HG03354 (cell line): ENCODE data around the gene DNAJC3.

Source experiments
- ATAC-seq: cut with Tn5 transposase; IDR thresholded peaks from one replicate; pipeline ENCODE4 v1.9.1; 2021; ENCODE audit warnings: mild to moderate bottlenecking; ENCODE audit not compliant: unreplicated experiment, poor library complexity, severe bottlenecking

Gene DNAJC3, protein sequence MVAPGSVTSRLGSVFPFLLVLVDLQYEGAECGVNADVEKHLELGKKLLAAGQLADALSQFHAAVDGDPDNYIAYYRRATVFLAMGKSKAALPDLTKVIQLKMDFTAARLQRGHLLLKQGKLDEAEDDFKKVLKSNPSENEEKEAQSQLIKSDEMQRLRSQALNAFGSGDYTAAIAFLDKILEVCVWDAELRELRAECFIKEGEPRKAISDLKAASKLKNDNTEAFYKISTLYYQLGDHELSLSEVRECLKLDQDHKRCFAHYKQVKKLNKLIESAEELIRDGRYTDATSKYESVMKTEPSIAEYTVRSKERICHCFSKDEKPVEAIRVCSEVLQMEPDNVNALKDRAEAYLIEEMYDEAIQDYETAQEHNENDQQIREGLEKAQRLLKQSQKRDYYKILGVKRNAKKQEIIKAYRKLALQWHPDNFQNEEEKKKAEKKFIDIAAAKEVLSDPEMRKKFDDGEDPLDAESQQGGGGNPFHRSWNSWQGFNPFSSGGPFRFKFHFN

DNA sequence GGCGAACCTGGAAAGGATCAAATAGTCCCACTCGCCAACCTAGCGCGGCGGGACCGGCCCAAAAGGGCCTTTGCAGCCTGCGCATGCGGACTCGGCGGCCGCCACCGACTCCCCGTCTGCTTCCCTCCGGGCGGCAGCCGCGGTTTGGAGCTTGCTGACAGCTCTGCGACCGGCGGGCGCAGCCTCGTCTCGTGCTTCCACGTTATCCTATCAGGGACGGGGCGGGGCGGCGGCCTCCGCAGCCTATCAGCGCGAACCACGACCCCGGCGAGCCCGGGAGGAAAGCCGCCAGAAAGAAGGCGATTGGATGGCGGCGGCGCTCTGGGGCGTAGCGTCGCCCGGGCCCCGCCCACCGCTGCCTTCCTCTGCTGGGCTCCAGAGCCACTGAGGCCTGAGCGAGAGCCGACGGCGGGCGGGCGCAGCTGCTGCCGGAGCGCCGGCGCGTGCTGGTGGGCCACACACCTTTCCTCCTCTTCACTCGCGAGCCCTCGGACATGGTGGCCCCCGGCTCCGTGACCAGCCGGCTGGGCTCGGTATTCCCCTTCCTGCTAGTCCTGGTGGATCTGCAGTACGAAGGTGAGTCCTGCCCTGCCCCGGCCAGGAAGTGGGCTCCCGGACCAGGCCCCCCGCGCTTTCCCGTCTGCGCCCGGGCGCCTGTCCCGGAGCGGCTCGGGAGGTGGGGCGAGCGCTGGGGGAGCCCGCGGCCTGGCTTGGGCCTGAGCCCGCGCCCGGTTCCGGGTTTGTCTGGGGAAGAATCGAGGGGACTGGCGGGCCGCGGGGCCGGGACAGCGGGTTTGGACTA is at the start of gene DNAJC3:
DNAJC3 (plus strand) TSS at position 378 of the 802 bp plus-strand sequence; CDS start at position 495, 117 bp downstream.
- peak; percentile 93 for ATAC-seq

DNA sequence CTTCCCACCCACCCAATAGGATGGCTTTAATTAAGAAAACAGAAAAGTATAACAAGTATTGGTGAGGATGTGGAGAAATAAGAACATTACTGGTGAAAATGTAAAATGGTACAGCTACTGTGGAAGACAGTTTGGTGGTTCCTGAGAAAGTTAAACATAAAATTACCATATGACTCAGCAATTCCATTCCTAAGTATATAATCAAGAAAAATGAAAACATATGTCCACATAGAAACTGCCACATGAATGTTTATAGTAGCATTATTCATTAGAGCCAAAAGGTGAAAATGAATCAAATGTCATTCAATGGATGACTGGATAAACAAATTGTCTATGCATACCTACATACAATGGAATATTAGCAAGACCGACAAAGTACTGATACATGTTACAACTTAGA is 49.3 kb upstream of the DNAJC3 start:
- ATAC-seq = no peak

DNA sequence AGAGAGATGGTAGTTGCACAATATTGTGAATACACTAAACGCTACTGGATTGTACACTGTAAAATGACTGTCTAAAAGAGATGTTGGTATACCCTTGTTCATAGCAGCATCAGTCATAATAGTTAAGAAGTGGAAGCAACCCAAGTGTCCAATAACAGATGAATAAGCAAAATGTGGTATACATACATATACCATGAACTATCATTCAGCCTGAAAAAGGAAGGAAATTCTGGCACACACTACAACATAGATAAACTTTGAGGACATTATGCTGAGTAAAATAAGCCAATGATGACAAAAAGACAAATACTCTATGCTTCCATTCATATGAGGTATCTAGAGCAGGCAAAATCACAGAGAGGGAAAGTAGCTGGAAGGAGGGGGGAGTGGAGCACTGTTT is 48.5 kb upstream of the DNAJC3 start:
- no peak for ATAC-seq

DNA sequence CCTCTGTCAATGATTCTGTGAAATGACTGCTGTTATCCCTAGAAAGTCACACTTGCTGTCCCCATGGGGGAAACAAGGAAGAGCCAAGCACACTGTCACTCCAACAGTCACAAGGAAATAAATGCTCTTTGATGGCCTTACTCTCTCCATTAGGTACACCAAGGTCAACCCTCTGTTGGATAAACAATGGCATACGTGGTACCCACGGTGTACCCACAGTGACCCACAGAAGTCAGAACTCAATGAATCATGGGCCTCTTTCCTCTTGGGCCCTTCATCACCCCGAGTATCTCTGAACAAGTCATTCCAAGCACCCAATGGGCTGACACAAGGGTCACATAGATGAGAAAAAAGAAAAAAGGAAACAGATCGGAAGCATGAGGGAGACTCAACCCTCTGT is 47.9 kb upstream of the DNAJC3 start:
- ATAC-seq = no peak

DNA sequence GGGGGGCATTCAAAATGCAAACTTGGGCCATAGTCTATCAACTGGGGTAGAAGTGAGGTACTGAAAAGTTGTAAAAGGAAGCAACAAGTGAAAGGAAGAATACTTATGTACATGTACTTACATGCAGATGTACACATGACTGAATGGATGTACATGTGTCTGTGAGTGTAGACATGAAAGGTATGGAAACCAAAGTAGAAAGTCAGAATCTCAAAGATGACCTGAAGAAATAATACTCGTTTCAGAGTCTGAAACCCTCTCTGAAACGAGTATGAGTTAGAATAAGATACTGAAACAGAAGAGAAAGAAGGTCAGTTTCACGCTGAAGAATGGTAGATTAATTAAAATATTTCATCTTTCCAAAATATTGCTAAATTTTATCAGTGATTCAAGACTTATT is 46.3 kb upstream of the DNAJC3 start:
- ATAC-seq = no peak

DNA sequence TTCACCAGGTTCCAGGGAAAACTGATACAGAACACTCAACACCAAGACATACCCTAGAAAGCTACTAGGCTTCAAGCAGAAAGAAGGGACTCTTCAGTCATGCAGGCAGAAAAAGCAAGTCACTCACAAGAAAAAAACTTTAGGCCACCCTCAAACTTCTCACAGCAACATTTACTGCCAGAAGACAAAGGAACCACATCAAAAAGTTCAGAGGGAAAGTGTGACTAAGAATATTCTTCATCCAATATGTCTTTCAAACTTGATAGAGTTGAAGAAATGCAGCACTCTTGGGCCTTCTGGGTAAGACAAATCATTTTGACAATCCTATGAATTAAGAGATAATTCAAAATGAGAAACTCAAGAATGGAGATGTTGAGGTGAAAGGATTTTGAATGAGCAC is 40.1 kb upstream of the DNAJC3 start:
- ATAC-seq = no peak

DNA sequence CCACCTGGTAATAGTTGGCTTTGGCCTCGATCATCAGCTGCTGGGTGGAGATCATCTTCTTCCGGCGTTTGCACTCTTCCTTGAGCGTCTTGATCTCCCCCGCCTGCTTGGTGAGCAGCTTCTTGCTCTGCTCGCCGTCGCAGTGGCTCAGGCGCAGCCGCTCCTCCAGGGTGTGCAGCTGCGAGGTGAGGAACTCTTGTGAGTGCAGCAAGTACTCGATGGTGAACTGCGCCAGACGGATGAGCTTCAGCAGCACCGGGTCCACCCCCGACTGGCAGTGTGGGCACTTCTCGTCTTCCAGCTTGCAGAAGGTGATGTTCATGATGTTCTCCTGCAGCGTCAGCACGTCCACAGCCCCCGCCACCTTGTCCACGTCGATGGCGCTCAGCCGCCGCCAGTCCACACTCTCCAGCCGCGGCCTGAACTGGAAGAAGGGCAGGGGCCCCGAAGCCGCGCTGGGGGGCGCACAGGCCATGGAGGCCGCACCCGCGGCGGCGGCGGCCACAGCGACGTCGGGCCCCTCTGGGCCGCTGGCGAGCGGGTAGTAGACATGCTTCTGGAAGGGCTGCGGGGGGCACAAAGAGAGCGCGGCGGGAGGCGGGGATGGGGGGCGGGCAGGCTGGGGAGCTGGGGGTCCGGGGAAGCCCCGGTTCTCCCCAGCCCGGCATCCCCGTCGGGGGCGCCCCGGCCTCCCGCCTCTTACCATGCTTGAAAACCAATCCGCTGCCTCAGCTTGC is 35.5 kb upstream of the DNAJC3 start:
- ATAC-seq = no peak

DNA sequence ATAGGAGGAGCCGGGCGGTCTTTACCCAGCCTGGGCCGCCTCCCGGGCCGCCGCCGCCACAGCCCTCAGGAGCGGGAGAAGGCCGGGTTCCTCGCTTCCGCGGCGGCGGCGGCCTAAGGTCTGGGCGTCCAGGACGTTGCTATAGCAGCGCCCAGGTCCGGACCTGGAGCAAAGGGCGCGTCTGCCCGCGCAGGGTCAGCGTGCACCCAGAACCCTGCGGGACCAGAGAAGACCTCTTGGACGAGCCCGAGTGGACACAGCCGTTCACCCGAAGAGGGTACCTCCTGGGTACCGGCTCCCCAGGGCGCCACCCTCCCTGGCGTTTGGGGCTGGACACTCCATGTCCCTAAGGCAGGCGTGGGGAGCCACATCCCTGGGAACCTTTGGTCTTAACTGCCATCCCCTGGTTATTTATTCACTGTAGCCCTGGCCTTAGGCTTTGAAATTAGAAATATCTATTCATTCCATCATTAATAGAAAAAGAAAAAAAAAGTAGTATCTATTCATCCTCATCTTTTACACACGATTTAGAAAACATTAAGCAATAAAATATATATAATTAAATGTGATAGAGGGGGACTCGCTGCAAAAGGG is 34.8 kb upstream of the DNAJC3 start:
- no peak for ATAC-seq

DNA sequence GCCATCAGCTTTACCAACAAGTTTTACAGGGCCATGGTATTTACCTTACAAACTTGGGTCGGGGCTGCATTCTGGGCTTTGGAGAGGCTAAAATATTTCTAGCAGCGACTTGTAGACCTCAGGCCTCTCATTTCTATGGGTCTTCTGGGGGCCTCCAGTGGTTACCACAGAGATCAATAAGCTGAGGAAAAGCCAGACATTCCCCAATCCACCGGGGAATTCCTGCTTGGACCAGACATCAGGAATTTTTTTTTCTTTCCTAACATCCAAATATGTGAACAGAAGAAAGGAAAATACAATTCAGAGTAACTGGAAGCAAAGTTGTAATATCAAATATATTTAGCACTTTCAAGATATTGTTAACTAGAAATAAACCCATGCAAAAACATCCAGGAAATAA is 33.9 kb upstream of the DNAJC3 start:
- no peak for ATAC-seq

DNA sequence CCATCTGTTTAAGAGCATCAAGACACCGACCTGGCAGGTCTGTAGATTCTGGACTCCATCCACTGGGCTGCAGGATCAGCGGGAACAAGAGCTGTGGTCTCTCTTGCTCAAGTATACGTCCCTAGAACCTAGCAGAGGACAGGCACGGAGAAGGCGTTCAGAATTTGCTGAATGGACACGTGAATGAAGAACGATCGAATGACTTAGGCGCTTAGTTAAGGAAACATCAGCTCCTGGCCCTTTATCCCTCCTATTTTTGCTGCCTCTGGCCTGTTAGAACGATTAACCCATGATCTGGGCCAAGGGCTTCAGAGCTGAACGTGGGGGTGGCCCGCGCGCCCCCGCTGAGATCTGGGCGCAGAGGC is 33.4 kb upstream of the DNAJC3 start:
- ATAC-seq = peak; percentile 9

DNA sequence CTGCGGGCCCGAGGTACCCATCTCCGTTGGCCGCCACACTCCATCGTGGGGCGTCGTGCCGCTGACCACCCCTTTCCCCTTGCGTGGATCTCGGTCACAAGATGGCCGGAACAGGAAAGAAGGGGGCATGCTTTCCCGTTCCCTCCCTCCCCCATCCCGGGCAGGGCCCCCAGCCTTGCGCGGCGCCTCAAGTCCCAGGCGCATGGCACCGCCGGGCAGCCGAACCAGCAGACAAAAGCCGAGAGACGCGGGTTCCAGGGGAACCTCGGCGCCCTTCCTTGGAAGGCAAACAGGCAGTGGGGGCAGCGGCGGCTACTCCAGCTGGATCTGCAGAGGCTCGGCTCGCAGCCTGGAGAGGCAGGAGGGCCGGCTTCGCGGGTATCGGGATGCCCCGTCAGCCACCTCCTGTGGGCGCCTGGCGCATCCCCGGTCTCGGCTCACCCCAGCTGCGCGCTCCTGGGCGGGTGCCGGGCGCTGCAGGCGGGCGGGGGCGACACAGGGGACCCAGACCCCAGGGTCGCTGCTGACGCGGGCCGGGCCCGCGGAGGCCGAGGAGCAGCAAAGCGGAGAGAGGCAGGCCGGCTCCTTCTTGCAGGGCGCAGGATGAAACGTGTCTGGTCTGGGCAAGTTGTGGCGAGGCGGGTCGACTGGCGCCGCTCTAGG is 32.9 kb upstream of the DNAJC3 start:
- peak; percentile 51 for ATAC-seq

DNA sequence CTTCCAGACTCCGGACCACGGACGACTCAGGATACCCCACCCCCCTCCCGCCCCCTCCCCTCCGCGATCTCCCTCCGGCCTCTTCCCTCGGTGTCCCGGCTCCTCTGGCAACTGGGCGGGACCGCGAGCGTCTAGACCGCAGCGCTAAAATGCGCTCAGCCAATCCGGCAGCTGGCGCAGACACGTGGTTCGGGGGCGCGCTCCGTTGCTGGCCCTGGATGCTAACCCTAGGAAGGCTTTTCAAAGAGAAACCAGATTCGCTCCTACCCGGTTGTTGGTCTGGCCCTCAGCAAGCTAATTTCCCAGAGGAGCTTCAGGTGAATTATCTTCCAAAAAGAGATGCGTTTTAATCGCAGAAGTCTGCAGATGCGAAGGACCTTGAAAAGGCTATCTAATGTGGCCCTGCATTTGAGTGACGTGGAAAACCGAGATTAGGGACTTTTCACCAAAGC is 32.3 kb upstream of the DNAJC3 start, which contains the start of gene DZIP1:
DZIP1 (minus strand) TSS at position 106 of the 452 bp plus-strand sequence. CDS start 2,677 bp downstream, outside the sequence.
- ATAC-seq = peak; percentile 68

DNA sequence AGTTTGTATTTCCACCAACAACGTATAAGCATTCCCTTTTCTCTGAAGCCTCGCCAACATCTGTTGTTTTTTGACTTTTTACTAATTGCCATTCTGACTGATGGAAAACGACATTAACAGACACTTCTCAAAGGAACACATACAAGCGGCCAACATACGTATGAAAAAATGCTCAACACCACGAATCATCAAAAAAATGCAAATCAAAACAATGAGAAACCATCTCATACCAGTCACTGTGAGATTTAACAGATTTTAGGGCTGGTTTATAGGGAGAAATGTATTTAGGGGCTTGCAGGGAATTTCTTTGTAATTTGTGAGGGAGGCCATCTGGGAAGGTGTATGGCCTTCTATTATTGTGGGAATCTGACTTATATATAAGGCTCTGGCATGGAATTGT is 29.6 kb upstream of the DNAJC3 start:
- ATAC-seq = no peak

DNA sequence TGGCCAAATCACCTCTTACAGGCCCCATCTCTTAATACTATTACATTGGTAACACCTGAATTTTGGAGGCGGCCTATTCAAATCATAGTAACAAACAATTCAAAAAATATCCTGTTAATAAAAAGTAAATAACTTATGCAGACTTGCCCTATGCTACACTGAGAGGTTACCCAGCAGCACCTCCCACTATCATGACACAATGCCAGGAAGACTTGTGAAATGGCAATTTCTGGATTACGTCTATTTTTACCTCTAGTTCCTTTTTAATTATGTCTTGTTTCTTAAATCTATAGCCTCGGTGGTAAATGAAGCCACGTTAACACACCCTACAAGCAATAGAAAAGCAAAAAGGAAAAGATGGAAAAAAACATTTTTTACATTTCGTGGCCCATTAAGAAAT is 26.2 kb upstream of the DNAJC3 start:
- no peak for ATAC-seq

DNA sequence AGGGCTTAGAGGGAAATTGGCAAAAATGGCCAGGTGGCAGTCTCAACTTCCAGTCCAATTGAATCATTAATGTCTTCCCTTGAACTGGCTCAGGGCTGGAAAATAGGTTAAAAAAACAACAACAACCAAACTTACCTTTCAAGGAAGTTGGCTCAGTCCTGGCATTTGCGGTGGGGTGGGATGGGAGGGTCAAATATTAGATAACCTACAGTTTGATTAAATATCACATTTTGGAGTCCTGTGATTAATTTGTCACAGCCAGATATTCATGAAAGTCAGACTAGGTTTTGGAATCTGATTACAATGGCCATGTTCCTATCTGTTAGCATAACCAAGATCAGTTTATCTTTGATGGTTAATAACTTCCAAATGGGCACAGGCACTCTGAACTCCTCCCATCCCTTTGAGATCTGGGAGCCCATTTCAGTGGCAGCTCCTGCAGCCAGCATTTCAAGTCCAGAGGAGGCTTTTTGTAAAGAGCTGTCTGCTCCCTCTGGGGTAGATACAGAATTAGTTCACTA is 24.6 kb upstream of the DNAJC3 start:
- no peak for ATAC-seq

DNA sequence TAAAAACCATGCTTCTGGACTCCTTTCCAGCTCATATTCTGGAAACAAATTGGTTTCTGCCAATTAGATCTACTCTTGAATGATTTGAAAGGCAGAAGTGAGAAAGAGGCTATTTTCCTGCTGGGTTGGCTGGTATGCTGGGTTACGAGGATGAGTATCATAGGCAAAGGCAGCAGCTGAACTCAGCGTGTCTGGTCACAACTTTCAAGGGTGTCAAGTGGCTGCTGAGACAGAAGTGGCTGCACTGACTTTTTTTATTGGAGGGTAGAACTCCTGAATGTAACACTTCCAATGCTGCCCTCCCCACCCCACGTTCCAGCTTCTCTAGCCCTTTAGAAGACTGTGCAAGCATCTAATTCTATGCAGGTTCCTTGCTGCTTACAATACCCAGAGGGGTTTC is 24.1 kb upstream of the DNAJC3 start:
- no peak for ATAC-seq

DNA sequence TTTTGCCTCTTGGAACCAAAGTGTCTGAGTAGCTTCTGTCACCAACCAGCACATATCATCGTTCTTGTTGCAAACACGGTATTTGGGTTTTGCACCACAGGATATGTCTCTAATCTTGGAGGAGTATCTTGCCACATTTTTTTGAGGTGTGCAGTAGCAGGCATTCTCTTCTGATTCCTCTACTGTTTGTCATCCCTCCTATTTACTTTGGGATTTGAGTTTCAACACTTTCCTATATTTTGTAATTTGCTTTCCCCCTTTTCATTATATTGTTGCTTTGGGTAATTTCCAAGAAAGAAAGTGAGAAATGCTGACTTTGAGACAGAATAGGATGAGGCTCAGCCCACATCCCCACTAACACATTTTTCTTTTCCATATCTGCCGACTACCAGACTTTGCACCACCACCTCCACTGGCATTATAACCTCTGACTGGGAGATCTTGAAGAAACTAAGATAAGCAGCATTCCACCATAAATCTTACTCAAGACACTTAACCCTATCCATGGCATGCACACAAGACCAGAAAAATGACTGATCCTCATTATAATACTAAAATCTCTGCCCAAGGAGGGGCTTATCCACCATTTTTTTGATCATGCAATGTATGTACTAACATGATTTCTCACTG is 20.4 kb upstream of the DNAJC3 start:
- ATAC-seq = no peak

DNA sequence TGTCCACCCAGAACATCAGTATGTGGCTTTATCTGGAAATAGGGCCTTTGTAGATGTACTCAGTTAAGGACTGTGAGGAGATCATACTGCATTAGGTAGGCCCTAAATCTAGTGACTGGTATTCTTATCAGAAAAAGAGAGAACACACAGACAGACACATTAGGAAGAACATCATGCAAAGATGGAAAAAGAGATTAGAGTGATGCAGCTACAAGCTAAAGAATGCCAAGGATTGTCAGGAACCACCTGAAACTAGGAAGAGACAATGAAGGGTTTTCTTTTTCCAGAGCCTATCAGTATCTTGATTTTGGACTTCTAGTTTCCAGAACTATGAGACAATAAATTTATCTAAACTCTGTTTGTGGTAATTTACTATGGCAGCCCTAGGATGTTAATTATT is 17.4 kb upstream of the DNAJC3 start:
- ATAC-seq = no peak
